IMR-90 (cell line): ENCODE measurements around the gene PARL. TPM values are rescaled to one million over a fixed set of nuclear protein-coding genes. Genes with fewer than 3 reads are reported as not detected.
A peak's percentile ranks its signal among the peaks of the same experiment; 100 is the strongest.

Source experiments
- ATAC-seq: fragments of 200-7000 bp; cut with Tn5 transposase; 2 replicates; pipeline ENCODE4 v1.9.1; 2020; ENCODE audit warnings: low read depth, mild to moderate bottlenecking, moderate library complexity
- BruUV-seq: library from RNA; stranded (reverse); fragments of 400-500 nt; replicated peaks from 2 replicates; lab custom pipeline; 2021; lab: Mats Ljungman, UMichigan
- CTCF ChIA-PET: fragments of 300-600 bp; formaldehyde crosslinking; extraction: SDS; loops from one replicate; lab custom pipeline; 2021; ENCODE audit warnings: antibody characterized with exemption; lab: Yijun Ruan, JAX
- POLR2A ChIA-PET: fragments of 300-600 bp; sonication (Branson Sonifier 250); formaldehyde crosslinking; loops from one replicate; lab custom pipeline; 2022; ENCODE audit warnings: antibody characterized with exemption; ENCODE audit not compliant: unreplicated experiment; lab: Charles Lee
- DNase-seq: peaks from one replicate; pipeline ENCODE4 v3.0.0; 2013
- H2AFZ ChIP-seq: replicated peaks from 2 replicates; pipeline ENCODE3; 2013; ENCODE audit warnings: low read length, mild to moderate bottlenecking; ENCODE audit not compliant: poor library complexity
- H2AK5ac ChIP-seq: 2 replicates; pipeline ENCODE4 v1.6.1; 2013; ENCODE audit warnings: low read depth, low read length, inconsistent platforms
- H2AK9ac ChIP-seq: replicated peaks from 2 replicates; pipeline ENCODE3; 2013; ENCODE audit warnings: mild to moderate bottlenecking, low read depth, low read length, moderate library complexity; ENCODE audit not compliant: poor library complexity
- H2BK120ac ChIP-seq: 2 replicates; pipeline ENCODE4 v1.6.1; 2013; ENCODE audit warnings: low read depth, low read length, inconsistent platforms
- H2BK15ac ChIP-seq: 3 replicates; pipeline ENCODE4 v1.6.1; 2013; ENCODE audit warnings: low read depth, low read length, inconsistent platforms
- H2BK20ac ChIP-seq: 2 replicates; pipeline ENCODE4 v1.6.1; 2013; ENCODE audit warnings: low read depth, mild to moderate bottlenecking, inconsistent platforms, low read length, moderate library complexity
- H2BK5ac ChIP-seq: 2 replicates; pipeline ENCODE4 v1.6.1; 2013; ENCODE audit warnings: mild to moderate bottlenecking, low read depth, low read length, inconsistent platforms; ENCODE audit not compliant: poor library complexity, severe bottlenecking
- H3K14ac ChIP-seq: replicated peaks from 2 replicates; pipeline ENCODE4 v1.6.1; 2013; ENCODE audit warnings: low read depth, low read length, inconsistent platforms
- H3K18ac ChIP-seq: 2 replicates; pipeline ENCODE4 v1.6.1; 2013; ENCODE audit warnings: low read depth, low read length, control low read depth
- H3K23ac ChIP-seq: 2 replicates; pipeline ENCODE4 v1.6.1; 2013; ENCODE audit warnings: low read depth, low read length, inconsistent platforms
- H3K27ac ChIP-seq: 2 replicates; pipeline ENCODE4 v1.5.1; 2013; ENCODE audit warnings: mild to moderate bottlenecking, control low read depth, low read length; ENCODE audit not compliant: insufficient read depth
- H3K27me3 ChIP-seq: 2 replicates; pipeline ENCODE4 v1.6.1; 2013; ENCODE audit warnings: low read length; ENCODE audit not compliant: control insufficient read depth, insufficient read depth
- H3K36me3 ChIP-seq: 2 replicates; pipeline ENCODE4 v1.6.1; 2013; ENCODE audit warnings: low read length, mixed read lengths; ENCODE audit not compliant: control insufficient read depth, insufficient read depth
- H3K4ac ChIP-seq: 2 replicates; pipeline ENCODE4 v1.6.1; 2013; ENCODE audit warnings: low read depth, low read length, inconsistent platforms
- H3K4me1 ChIP-seq: 2 replicates; pipeline ENCODE4 v1.6.1; 2013; ENCODE audit warnings: low read length, mixed read lengths; ENCODE audit not compliant: control insufficient read depth, insufficient read depth
- H3K4me2 ChIP-seq: 2 replicates; pipeline ENCODE4 v1.6.1; 2013; ENCODE audit warnings: low read depth, mild to moderate bottlenecking, control low read depth, low read length, moderate library complexity
- H3K4me3 ChIP-seq: 2 replicates; pipeline ENCODE4 v1.5.1; 2013; ENCODE audit warnings: low read depth, mild to moderate bottlenecking, control low read depth, low read length, moderate library complexity; ENCODE audit not compliant: insufficient read depth
- H3K56ac ChIP-seq: 2 replicates; pipeline ENCODE4 v1.6.1; 2013; ENCODE audit warnings: low read length, inconsistent platforms; ENCODE audit not compliant: insufficient read depth; ENCODE audit errors: extremely low read depth
- H3K79me1 ChIP-seq, 2 experiments: 2 replicates each; pipeline ENCODE4 v1.6.1; 2013; ENCODE audit warnings: low read length in 2 of 2, inconsistent platforms in 1 of 2, low read depth in 1 of 2
- H3K9ac ChIP-seq: 2 replicates; pipeline ENCODE4 v1.6.1; 2013; ENCODE audit warnings: low read depth, low read length, control low read depth
- H3K9me1 ChIP-seq: 2 replicates; pipeline ENCODE4 v1.6.1; 2013; ENCODE audit warnings: low read length, inconsistent platforms; ENCODE audit not compliant: insufficient read depth
- H3K9me3 ChIP-seq: 2 replicates; pipeline ENCODE4 v1.6.1; 2013; ENCODE audit warnings: low read length; ENCODE audit not compliant: control insufficient read depth, insufficient read depth
- H4K20me1 ChIP-seq: 2 replicates; pipeline ENCODE4 v1.6.1; 2013; ENCODE audit warnings: low read length, inconsistent platforms; ENCODE audit not compliant: insufficient read depth
- H4K5ac ChIP-seq: 2 replicates; pipeline ENCODE4 v1.6.1; 2013; ENCODE audit warnings: mild to moderate bottlenecking, low read depth, low read length, control low read depth
- H4K8ac ChIP-seq, 2 experiments: 2 replicates each; pipeline ENCODE4 v1.6.1; 2013; ENCODE audit warnings: low read depth in 2 of 2, low read length in 2 of 2, control low read depth in 1 of 2, inconsistent platforms in 1 of 2
- H4K91ac ChIP-seq: 2 replicates; pipeline ENCODE4 v1.6.1; 2013; ENCODE audit warnings: low read depth, low read length, inconsistent platforms; ENCODE audit not compliant: insufficient read depth
- BHLHE40 ChIP-seq: fragments of 150-350 bp; IDR thresholded peaks from 2 replicates; pipeline ENCODE4 v1.6.1; 2016; ENCODE audit warnings: mild to moderate bottlenecking, low read depth, low read length
- CEBPB ChIP-seq: IDR thresholded peaks from 2 replicates; pipeline ENCODE4 v1.6.1; 2012; ENCODE audit warnings: low read depth, low read length, improper control_type of control experiment
- CHD1 ChIP-seq: IDR thresholded peaks from 2 replicates; pipeline ENCODE4 v1.6.1; 2012; ENCODE audit warnings: low read depth, low read length, improper control_type of control experiment
- FOS ChIP-seq: fragments of 150-350 bp; IDR thresholded peaks from 2 replicates; pipeline ENCODE4 v1.6.1; 2016; ENCODE audit warnings: low read depth, low read length
- MAFK ChIP-seq: IDR thresholded peaks from 2 replicates; pipeline ENCODE4 v1.6.1; 2012; ENCODE audit warnings: low read depth, low read length, improper control_type of control experiment
- MAZ ChIP-seq: IDR thresholded peaks from 2 replicates; pipeline ENCODE4 v1.6.1; 2012; ENCODE audit warnings: low read depth, mild to moderate bottlenecking, low read length, improper control_type of control experiment, moderate library complexity, borderline replicate concordance
- MXI1 ChIP-seq: IDR thresholded peaks from 2 replicates; pipeline ENCODE4 v1.6.1; 2012; ENCODE audit warnings: low read depth, mild to moderate bottlenecking, low read length, moderate library complexity, borderline replicate concordance
- NFE2L2 ChIP-seq: fragments of 150-350 bp; IDR thresholded peaks from 2 replicates; pipeline ENCODE4 v1.6.1; 2016; ENCODE audit warnings: low read depth, mild to moderate bottlenecking, low read length
- POLR2A ChIP-seq: IDR thresholded peaks from 2 replicates; pipeline ENCODE4 v1.6.1; 2012; ENCODE audit warnings: mild to moderate bottlenecking, low read depth, low read length
- RCOR1 ChIP-seq: IDR thresholded peaks from 2 replicates; pipeline ENCODE4 v1.6.1; 2012; ENCODE audit warnings: mild to moderate bottlenecking, low read length, improper control_type of control experiment; ENCODE audit not compliant: insufficient replicate concordance
- RFX5 ChIP-seq: IDR thresholded peaks from 2 replicates; pipeline ENCODE4 v1.8.0; 2012; ENCODE audit warnings: low read depth, mild to moderate bottlenecking, low read length, moderate library complexity
- SMC3 ChIP-seq: fragments of 150-350 bp; IDR thresholded peaks from 2 replicates; pipeline ENCODE4 v1.6.1; 2016; ENCODE audit warnings: low read depth, mild to moderate bottlenecking, antibody characterized with exemption, low read length, moderate library complexity
- WGBS, 2 experiments: methylation state at CpG; one replicate each; pipeline versions ENCODE4 v1.1.5 to v1.1.7; 2013; ENCODE audit warnings: missing lambda C conversion rate in 2 of 2; ENCODE audit not compliant: insufficient read length in 1 of 2; ENCODE audit errors: extremely low coverage in 2 of 2; 5-methylcytosine and 5-hydroxymethylcytosine counted together
- dilution Hi-C: fragments of 300-500 bp; cut with HindIII; formaldehyde crosslinking; loops from one replicate; pipeline ENCODE4 v1.14.3; 2018; ENCODE audit warnings: low sequenced_read_pairs; ENCODE audit not compliant: unreplicated experiment
- in situ Hi-C: fragments of 300-500 bp; cut with MboI; formaldehyde crosslinking; loops from 3 replicates; pipeline ENCODE4 v1.14.3; 2019; ENCODE audit warnings: low sequenced_read_pairs, inconsistent platforms, mixed read lengths
- intact Hi-C: fragments of 100-400 bp; cut with micrococcal nuclease; formaldehyde crosslinking; loops from 2 replicates; pipeline ENCODE4 v1.10.0; 2022
- polyA plus RNA-seq, 3 experiments: library from polyadenylated mRNA; depleted of rRNA; stranded (reverse); fragments of >200 nt; gene quantifications; 2 replicates each; pipeline ENCODE4 v1.2.3, GENCODE V29; 2012; ENCODE audit warnings: low replicate concordance in 1 of 3
- total RNA-seq: library from RNA; depleted of rRNA; stranded (reverse); fragments of >200 nt; gene quantifications from 2 replicates; pipeline ENCODE4 v1.2.3, GENCODE V29; 2012
- TF ChIP-seq, protein P1 (sequence below): fragments of 150-350 bp; IDR thresholded peaks from 2 replicates; pipeline ENCODE4 v1.6.1; 2016; ENCODE audit warnings: low read depth, mild to moderate bottlenecking, low read length, moderate library complexity, borderline replicate concordance
- TF ChIP-seq, protein P2 (sequence below): conservative IDR thresholded peaks from 2 replicates; pipeline ENCODE4 v1.5.1; 2012; ENCODE audit warnings: mild to moderate bottlenecking, low read depth, low read length, improper control_type of control experiment
- TF ChIP-seq, protein P3 (sequence below): fragments of 150-350 bp; IDR thresholded peaks from 2 replicates; pipeline ENCODE4 v1.6.1; 2017; ENCODE audit warnings: mild to moderate bottlenecking, antibody characterized with exemption, low read length, low read depth

PARL gene
- total and polyA plus RNA-seq, 2 of the 4 experiments (the other 2 are of a cell fraction): 35.5 to 42.6 TPM

DNA sequence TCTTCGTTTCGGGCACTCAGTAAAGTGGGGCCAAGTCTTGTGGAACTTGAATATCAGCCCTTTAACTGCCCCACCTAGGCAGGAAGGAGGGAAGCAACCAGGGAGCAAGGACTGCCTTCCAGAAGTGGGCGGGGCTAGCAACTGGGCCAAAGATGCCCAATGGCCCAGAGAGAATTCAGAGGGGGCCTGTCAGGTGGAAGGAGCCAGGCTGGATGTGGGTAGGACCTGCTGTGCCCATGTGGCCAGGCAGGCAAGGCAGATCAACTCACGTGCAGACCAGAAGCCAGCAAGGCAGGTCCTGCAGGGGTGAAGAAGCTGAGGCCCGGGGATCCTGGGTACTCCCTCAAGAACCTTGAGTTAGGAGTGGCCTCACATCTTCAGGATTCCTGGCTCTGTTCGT is 64.8 kb downstream of the PARL start:
- Histone ChIP-seq H3K9ac (no peak overlapping the region), H3K14ac (no peak overlapping the region), H3K4me2 (no peak overlapping the region), H3K27ac (no peak overlapping the region), H2AFZ (no peak overlapping the region), H4K8ac (no peak overlapping the region), H4K20me1 (peaks cover 5% of the 10 kb centered on the region), H3K9me3 (no peaks in the 10 kb centered on the region), H3K79me1 (peaks cover 3 to 4% of the 10 kb centered on the region in 2 experiments; a peak in 2 of 4 replicates), H3K36me3 (peaks cover 8% of the 10 kb centered on the region; the same call in 1 of the 2 replicates), H3K4me3 (no peak overlapping the region), H3K27me3 (no peaks in the 10 kb centered on the region), H3K4me1 (peaks cover 2% of the 10 kb centered on the region), H3K9me1 (peaks cover 5% of the 10 kb centered on the region; the same call in 1 of the 2 replicates), H2AK9ac (peak overlapping the region; percentile 73), H3K4ac (no peak overlapping the region), H4K5ac (no peak overlapping the region), H2BK5ac (no peak overlapping the region), H3K23ac (no peak overlapping the region), H3K18ac (no peak overlapping the region), H2BK20ac (no peak overlapping the region), H3K56ac (no peak overlapping the region), H2AK5ac (no peak overlapping the region), H4K91ac (no peak overlapping the region), H2BK15ac (no peak overlapping the region), H2BK120ac (no peak overlapping the region)
- TF ChIP-seq, protein P1, sequence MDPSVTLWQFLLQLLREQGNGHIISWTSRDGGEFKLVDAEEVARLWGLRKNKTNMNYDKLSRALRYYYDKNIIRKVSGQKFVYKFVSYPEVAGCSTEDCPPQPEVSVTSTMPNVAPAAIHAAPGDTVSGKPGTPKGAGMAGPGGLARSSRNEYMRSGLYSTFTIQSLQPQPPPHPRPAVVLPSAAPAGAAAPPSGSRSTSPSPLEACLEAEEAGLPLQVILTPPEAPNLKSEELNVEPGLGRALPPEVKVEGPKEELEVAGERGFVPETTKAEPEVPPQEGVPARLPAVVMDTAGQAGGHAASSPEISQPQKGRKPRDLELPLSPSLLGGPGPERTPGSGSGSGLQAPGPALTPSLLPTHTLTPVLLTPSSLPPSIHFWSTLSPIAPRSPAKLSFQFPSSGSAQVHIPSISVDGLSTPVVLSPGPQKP: no peak
- TF ChIP-seq MAZ (no peak), MXI1 (no peak), CEBPB (no peak), POLR2A (no peak), NFE2L2 (no peak), BHLHE40 (no peak), SMC3 (no peak), RCOR1 (no peak), CHD1 (no peak), FOS (no peak), RFX5 (no peak), MAFK (no peak)
- TF ChIP-seq, protein P2, sequence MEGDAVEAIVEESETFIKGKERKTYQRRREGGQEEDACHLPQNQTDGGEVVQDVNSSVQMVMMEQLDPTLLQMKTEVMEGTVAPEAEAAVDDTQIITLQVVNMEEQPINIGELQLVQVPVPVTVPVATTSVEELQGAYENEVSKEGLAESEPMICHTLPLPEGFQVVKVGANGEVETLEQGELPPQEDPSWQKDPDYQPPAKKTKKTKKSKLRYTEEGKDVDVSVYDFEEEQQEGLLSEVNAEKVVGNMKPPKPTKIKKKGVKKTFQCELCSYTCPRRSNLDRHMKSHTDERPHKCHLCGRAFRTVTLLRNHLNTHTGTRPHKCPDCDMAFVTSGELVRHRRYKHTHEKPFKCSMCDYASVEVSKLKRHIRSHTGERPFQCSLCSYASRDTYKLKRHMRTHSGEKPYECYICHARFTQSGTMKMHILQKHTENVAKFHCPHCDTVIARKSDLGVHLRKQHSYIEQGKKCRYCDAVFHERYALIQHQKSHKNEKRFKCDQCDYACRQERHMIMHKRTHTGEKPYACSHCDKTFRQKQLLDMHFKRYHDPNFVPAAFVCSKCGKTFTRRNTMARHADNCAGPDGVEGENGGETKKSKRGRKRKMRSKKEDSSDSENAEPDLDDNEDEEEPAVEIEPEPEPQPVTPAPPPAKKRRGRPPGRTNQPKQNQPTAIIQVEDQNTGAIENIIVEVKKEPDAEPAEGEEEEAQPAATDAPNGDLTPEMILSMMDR: no peak
- TF ChIP-seq, protein P3, sequence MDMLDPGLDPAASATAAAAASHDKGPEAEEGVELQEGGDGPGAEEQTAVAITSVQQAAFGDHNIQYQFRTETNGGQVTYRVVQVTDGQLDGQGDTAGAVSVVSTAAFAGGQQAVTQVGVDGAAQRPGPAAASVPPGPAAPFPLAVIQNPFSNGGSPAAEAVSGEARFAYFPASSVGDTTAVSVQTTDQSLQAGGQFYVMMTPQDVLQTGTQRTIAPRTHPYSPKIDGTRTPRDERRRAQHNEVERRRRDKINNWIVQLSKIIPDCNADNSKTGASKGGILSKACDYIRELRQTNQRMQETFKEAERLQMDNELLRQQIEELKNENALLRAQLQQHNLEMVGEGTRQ: no peak
- intact Hi-C loops: no loop called here
- DNase-seq (no peak), ATAC-seq (no peak)
- WGBS, 2 experiments: 80% methylated on average over 1 of the region's 6 CpGs; no CpG with 5 or more reads in 1 of the 2 experiments
- ChIA-PET POLR2A (no interaction called here), CTCF (no interaction called here)
- no TSS peak for BruUV-seq
- in situ Hi-C loops: no loop called here
- dilution Hi-C loops: no loop called here
